Ovary (tissue), 9 donors: Measurements from ENCODE around the gene SWI5. TPM values are rescaled to one million over a fixed set of nuclear protein-coding genes. Genes with fewer than 3 reads are reported as not detected.
"Not testable (repeated sequence)": the region's sequence is repeated elsewhere in the genome, so short reads cannot be mapped to it uniquely, and the experiment has no call there.

Source experiments
- DNase-seq, 5 donors: peaks; one replicate each; pipeline ENCODE4 v3.0.0-alpha.2; 2019 to 2020
- H3K27ac ChIP-seq, 2 donors: fragments of 200-600 bp; one replicate each; pipeline versions ENCODE4 v1.5.1 to v1.8.0; 2019 to 2022
- H3K27me3 ChIP-seq: fragments of 200-600 bp; one replicate; pipeline ENCODE4 v1.8.0; 2022
- H3K36me3 ChIP-seq: fragments of 200-600 bp; sonication (generic); one replicate; pipeline ENCODE4 v1.5.1; 2019
- H3K4me1 ChIP-seq: one replicate; pipeline ENCODE4 v1.8.1; 2013; ENCODE audit warnings: mild to moderate bottlenecking, moderate library complexity; ENCODE audit not compliant: insufficient read depth
- H3K4me3 ChIP-seq: fragments of 200-600 bp; sonication (generic); one replicate; pipeline ENCODE4 v1.5.1; 2017
- H3K9me3 ChIP-seq, 2 donors: fragments of 200-600 bp in 1 of 2; sonication (generic) in 1 of 2; one replicate each; pipeline versions ENCODE4 v1.5.1 to v1.8.1; 2013 to 2019; ENCODE audit warnings: mild to moderate bottlenecking in 1 of 2, moderate library complexity in 1 of 2
- EP300 ChIP-seq: sonication (generic); formaldehyde crosslinking; IDR thresholded peaks from one replicate; pipeline ENCODE4 v1.6.1; 2017; ENCODE audit warnings: antibody characterized with exemption
- POLR2A ChIP-seq: fragments of 450-650 bp; IDR thresholded peaks from one replicate; pipeline ENCODE4 v1.6.1; 2017; ENCODE audit warnings: antibody characterized with exemption, mild to moderate bottlenecking, moderate library complexity
- WGBS, 3 donors: extraction: QIAGEN DNeasy Blood & Tissue Kit in 1 of 3; methylation state at CpG; one replicate each; pipeline versions ENCODE4 v1.1.5 to v1.1.7; 2013 to 2017; 5-methylcytosine and 5-hydroxymethylcytosine counted together
- intact Hi-C, 4 donors: fragments of 100-400 bp; cut with DNase I; formaldehyde crosslinking; loops; one replicate each; pipeline versions ENCODE4 v1.11.0 to v1.15.1; 2022 to 2023
- polyA plus RNA-seq, 2 donors: library from polyadenylated mRNA; stranded (reverse); fragments of 200-250 nt in 1 of 2; fragments of 350-450 nt in 1 of 2; fragmentation: Illumina TruSeq in 1 of 2; extraction: RNeasy Lipid Tissue Mini Kit (QIAGEN cat#74804) in 1 of 2; gene quantifications; one replicate each; pipeline ENCODE4 v1.2.3, GENCODE V29; 2013 to 2014
- total RNA-seq, 7 donors: library from RNA; depleted of rRNA in 2 of 7; stranded (reverse); fragments of >200 nt in 2 of 7; fragmentation: NEBNext Ultra II Directional in 3 of 7; extraction: Animal tissue kit (Norgen Biotek cat#: 25700) in 3 of 7; gene quantifications; one replicate each; pipeline versions ENCODE4 v1.1.0 to v1.2.4, GENCODE V29; 2016 to 2023
- TF ChIP-seq, protein P1 (sequence below), 3 donors: fragments of 450-650 bp in 2 of 3; fragments of 200-600 bp in 1 of 3; IDR thresholded peaks; one replicate each; pipeline versions ENCODE4 v1.5.1 to v1.8.0; 2016 to 2022; ENCODE audit warnings: antibody characterized with exemption in 3 of 3, mild to moderate bottlenecking in 1 of 3
- donor health status: DM: no; HTN: no; CAD: no; lungs with moderate emphysema.
- donor health status: DM: no; HTN: no; CAD: no.
- donor health status: Bipolar disorder and iron deficiency.
- donor health status: DM: yes; HTN: yes; CAD: no.
- donor health status: DM: no; HTN: no; CAD: no.
- donor health status: DM: yes; HTN: yes; CAD: no.

Gene SWI5
- total and polyA plus RNA-seq, 9 donors: 22.4 to 48.9 (median 30.3) TPM

DNA sequence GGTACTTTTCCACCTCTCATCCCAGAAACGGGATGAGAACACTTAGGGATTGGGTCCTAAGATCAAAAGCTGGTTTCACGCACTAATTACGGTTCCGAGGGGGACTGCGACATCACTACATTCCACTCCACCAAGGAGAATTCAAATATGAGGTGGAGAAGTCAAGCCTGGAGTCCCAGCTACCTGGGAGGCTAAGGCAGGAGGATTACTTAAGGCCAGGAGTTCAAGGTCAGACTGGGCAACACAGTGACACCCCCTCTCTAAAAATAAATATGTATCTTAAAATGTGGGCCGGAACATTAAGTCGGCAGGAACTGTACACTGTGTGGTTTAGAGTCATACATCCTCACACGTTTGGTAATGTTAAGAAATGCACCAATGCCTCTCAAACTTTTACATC, 1.8 kb upstream of the SWI5 start:
- Histone ChIP-seq H3K36me3 (no peaks in the 10 kb centered on the region), H3K9me3 (no peaks in the 10 kb centered on the region), H3K27ac (peak overlapping the region in 1 of 2 donors; percentile 85), H3K27me3 (no peaks in the 10 kb centered on the region), H3K4me3 (no peak overlapping the region), H3K4me1 (peaks cover 5% of the 10 kb centered on the region)
- DNase-seq: no peak
- WGBS, 3 donors: 44 to 52% (median 49%) methylated on average over 8 of the region's 8 CpGs
- intact Hi-C loops: no loop called here
- TF ChIP-seq, protein P1, sequence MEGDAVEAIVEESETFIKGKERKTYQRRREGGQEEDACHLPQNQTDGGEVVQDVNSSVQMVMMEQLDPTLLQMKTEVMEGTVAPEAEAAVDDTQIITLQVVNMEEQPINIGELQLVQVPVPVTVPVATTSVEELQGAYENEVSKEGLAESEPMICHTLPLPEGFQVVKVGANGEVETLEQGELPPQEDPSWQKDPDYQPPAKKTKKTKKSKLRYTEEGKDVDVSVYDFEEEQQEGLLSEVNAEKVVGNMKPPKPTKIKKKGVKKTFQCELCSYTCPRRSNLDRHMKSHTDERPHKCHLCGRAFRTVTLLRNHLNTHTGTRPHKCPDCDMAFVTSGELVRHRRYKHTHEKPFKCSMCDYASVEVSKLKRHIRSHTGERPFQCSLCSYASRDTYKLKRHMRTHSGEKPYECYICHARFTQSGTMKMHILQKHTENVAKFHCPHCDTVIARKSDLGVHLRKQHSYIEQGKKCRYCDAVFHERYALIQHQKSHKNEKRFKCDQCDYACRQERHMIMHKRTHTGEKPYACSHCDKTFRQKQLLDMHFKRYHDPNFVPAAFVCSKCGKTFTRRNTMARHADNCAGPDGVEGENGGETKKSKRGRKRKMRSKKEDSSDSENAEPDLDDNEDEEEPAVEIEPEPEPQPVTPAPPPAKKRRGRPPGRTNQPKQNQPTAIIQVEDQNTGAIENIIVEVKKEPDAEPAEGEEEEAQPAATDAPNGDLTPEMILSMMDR (IDR thresholded peaks at IDR 0.05): no peak
- TF ChIP-seq POLR2A: no peak
- TF ChIP-seq EP300: no peak

DNA sequence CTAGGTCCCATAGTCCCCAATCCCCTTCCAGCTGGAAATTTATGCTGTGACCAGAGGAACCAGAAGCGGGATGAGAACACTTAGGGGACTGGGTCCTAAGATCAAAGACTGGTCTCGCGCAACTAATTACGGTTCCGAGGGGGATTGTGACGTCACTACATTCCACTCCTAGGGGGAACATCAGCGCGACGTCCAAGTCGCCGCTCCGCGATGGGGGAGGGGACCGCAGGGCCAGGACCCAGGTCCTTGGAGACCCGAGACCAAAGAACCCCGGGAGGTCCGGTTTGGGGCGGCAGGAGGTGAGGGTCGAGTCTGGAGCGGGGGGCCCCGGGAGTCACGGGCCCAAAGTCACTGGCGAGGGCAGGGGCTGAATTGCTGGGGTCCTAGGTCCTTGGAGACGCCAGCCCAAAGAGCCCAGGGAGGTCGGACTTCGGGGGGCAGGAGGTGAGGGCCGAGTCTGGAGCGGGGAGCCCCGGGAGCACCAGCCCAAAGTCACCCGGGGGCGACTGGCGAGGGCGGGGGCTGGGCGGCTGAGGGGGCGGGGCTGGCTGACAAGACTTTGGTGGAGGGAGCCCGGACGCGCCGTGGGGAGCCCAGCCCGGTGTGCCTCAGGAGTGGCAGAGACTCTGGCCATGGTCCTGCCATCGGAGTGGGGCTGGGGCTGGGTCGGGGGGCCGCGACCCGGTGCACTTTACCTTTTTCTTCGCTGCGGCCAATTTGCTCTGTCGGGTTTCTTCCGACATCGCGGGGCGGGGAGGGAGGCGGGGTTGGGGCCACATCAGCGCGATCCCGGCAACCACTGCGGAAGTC, 673 bp upstream of the SWI5 start, which contains the start of gene GOLGA2:
Gene GOLGA2, minus strand, starts transcription at position 810 of the 810 bp plus-strand sequence. Its CDS starts 31 bp downstream, at position 779.
- TF ChIP-seq POLR2A: no peak
- no peak for TF ChIP-seq EP300
- TF ChIP-seq, protein P1 (IDR thresholded peaks at IDR 0.05): no peak
- Histone ChIP-seq H3K4me1 (peaks cover 5% of the 10 kb centered on the region), H3K27ac (peak within 1 kb of the TSS; percentile 62 to 85), H3K9me3 (no peaks in the 10 kb centered on the region), H3K27me3 (no peaks in the 10 kb centered on the region), H3K4me3 (peak within 1 kb of the TSS; percentile 93), H3K36me3 (no peaks in the 10 kb centered on the region)
- intact Hi-C loops: loop anchor here in 1 of 4 donors (5.0 kb wide), 1 partner anchor 47 kb away; the partner anchor contains the start of genes COQ4 and TRUB2
- peak in 3 of 5 donors; percentile 58 to 75 (median 73) for DNase-seq
- 0 to 1% (median 1%) methylated on average over 35 to 57 of the region's 57 CpGs for WGBS, 3 donors

- intact Hi-C loops: loop anchor here in 1 of 4 donors (5.0 kb wide), 1 partner anchor 46 kb away; the partner anchor contains the start of genes COQ4 and TRUB2
- Histone ChIP-seq H3K27ac (peak overlapping the region; percentile 31 to 85), H3K36me3 (no peaks in the 10 kb centered on the region), H3K9me3 (no peaks in the 10 kb centered on the region), H3K4me1 (peaks cover 5% of the 10 kb centered on the region), H3K27me3 (no peaks in the 10 kb centered on the region), H3K4me3 (peak overlapping the region; percentile 93)
- peak in 4 of 5 donors; percentile 45 to 66 (median 60) for DNase-seq
- 1 to 3% (median 2%) methylated on average over 23 of the region's 23 CpGs for WGBS, 3 donors
- TF ChIP-seq POLR2A: no peak
- TF ChIP-seq, protein P1 (IDR thresholded peaks at IDR 0.05): no peak
- no peak for TF ChIP-seq EP300
Observed at GRCh38 chr9:128276574-128277270, 646 bp downstream of the SWI5 start.

DNA sequence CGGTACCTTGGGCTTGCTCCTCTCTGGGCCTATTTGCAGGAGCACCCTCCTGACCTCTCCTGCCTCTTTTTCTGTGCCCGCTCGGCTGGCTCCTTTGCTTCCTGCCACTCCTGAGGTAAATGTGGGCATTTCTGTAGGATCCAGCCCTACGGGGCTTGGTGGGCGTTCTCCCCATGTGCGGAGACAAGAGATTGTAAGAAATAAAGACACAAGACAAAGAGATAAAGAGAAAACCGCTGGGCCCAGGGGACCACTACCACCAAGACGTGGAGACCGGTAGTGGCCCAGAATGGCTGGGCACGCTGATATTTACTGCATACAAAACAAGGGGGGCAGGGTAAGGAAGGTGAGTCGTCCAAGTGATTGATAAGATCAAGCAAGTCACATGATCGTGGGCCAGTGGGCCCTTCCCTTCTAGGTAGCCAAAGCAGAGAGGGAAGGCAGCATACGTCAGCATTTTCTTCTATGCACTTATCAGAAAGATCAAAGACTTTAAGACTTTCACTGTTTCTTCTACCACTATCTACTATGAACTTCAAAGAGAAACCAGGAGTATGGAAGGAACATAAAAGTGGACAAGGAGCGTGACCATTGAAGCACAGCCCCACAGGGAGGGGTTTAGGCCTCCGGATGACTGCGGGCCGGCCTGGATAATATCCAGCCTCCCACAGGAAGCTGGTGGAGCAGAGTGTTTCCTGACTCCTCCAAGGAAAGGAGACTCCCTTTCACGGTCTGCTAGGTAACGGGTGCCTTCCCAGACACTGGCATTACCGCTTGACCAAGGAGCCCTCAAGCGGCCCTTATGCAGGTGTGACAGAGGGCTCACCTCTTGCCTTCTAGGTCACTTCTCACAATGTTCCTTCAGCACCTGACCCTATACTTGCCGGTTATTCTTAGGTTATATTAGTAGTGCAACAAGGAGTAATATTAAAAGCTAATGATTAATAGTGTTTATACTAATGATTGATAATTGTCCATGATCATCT, 3.3 kb downstream of the SWI5 start:
- H3K4me3 ChIP-seq, H3K9me3 ChIP-seq, H3K27me3 ChIP-seq, H3K4me1 ChIP-seq, H3K36me3 ChIP-seq, H3K27ac ChIP-seq: not testable (repeated sequence)
- peak in 1 of 5 donors; percentile 54 for DNase-seq
- WGBS, 3 donors: 54 to 56% (median 56%) methylated on average over 22 of the region's 22 CpGs
- intact Hi-C loops: loop anchor here in 1 of 4 donors (5.0 kb wide), 1 partner anchor 43 kb away; the partner anchor contains the start of genes COQ4 and TRUB2
